GM11168 (cell line): Measurements from ENCODE around the gene MDM1.

Experiments used
- in situ Hi-C: fragments of 300-500 bp; cut with MboI; formaldehyde crosslinking; loops from one replicate; pipeline ENCODE4 v1.12.0; 2022; ENCODE audit warnings: low sequenced_read_pairs; ENCODE audit not compliant: unreplicated experiment

The MDM1 gene

GRCh38 chr12:68331500-68331868, 678 bp downstream of the MDM1 start:
- in situ Hi-C loops: no loop called here

- in situ Hi-C loops: no loop called here
Measured at GRCh38 chr12:68327896-68328295, 4.3 kb downstream of the MDM1 start.

DNA sequence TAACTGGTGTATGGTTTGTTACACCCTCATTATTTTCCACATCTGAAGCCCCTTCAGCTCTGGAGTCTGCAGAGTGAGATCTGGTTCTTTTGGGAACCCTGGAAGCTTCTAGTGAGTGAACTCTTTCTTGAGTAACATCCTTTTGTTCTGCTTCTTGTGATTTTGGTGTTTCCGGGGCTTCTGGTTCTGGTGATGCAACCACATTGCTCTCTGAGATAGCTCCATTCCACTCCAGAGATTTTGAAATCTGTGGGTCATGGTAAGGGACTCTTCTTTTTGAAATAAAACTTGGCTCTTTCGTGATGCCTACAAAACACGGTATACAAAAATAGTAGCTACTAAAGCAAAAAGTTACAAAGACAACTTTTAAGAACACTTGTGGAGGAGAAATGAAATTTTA, 5.4 kb downstream of the MDM1 start:
- in situ Hi-C loops: no loop called here

- in situ Hi-C loops: no loop called here
Measured at GRCh38 chr12:68325966-68326365, 6.2 kb downstream of the MDM1 start.

DNA sequence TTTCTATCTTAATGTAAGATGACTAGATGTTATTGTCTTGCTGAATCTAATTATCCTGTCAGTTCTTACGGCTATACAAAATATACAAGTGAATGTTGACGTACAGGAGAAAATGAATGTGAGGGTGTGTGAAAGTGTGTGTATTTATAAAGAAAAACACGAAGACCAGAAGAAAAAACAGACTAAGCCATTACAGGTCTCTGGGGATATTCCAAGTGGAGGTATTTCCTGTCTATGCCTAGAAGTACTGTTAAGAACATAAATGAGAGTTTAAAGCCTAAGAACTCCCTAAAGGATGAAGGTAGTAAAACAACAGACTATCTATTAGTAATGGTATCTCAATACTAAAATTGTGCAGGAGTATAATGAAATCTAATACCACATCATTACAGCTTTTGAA, 7.6 kb downstream of the MDM1 start:
- in situ Hi-C loops: loop anchor here (25.0 kb wide), 1 partner anchor 287 kb away; no protein-coding TSS in a partner anchor

DNA sequence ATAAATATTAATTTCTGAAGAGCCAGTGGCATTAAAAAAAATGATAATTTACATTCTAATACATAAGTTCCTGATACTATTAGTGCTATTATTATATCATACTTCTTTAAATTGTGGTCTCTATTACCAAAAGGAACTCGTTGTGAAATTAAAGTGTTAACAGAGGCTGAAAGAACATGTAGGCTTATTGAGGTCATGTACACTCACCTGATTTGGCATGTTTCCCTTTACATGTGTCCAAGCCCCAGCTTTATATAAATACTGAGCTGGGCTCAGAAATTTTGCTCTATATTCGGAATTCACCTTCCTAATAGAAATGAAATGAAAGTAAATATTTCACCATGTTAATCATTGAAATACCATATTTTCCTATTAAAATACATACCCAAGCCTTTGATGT, 11.0 kb downstream of the MDM1 start:
- in situ Hi-C loops: loop anchor here (25.0 kb wide), 1 partner anchor 284 kb away; no protein-coding TSS in a partner anchor

DNA sequence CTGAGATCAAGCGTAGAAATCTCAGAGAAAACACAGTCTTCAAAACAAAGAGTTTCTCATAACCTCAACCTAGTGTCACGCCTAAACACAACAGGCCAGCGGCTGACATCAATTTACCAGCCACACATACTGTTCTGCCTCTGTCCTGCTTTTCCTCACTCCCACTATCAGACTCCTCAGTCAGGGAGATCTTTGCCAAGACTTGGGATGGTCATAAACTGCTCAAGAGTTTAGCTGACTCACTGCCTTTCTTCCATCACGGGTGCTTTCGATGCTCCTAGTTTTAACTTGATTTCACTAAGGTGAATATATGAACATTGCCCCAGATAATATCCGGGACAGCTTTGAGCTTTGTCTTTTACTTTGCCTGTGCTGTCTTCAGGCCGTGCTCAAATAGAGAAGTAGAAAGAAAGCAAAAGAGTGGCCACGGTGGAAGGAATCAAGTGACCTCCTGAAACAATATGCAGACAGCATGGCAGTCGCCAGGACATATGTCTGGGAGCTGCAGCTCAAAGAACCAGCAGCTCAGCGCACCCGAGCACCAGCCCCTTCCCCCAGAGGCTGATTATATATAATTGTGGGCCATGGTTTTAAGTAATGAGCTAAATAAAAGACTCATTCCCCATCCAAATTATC, 12.1 kb downstream of the MDM1 start:
- in situ Hi-C loops: loop anchor here (25.0 kb wide), 1 partner anchor 283 kb away; no protein-coding TSS in a partner anchor

DNA sequence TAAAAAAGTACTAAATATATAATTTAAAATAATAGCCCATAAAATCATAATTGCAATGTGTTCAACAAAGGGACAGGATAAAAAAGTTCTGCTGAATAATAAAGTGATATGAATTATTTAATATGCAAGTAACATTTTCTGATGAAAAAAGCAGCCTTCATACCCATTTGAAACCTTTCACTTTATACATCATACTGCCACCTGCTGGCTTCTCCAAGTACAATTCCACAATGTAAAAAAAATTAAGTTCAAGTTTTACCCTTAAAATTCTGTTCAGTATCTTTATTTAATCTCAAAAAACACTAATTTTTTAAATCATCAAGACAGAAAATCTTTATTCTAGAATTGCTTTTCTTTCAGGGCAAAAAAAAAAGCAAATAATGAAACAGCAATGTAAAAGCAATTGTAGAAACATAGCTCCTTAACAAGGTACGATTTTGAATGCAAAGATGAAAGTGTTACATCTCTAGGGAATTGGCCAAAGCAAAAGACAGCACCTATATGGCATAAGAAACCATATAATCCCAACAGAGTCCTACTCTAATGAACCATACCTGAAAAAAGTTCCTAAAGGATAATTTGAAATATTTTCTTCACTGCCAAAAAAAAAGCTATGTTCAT, 15.0 kb downstream of the MDM1 start:
- in situ Hi-C loops: loop anchor here (25.0 kb wide), 1 partner anchor 280 kb away; no protein-coding TSS in a partner anchor

DNA sequence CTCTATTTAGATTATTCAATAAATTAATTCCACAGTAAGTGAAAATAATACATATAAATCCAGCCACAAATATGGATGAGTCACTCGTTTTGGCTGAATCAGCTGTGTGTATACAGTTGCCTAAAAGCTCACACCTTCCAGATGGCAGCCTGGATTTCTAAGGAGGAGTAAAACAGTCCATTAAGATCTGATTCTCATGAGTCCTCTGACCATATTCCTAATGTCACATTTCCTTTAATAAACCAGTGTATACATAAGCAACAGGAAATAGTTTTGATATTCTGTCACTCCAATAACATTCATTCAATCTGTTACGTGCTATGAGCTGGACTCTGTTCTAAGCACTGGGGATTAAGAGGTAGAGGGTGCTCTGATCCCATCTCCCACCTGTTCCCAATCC, 21.8 kb downstream of the MDM1 start:
- in situ Hi-C loops: loop anchor here (5.0 to 25.0 kb wide), 2 partner anchors 83 to 273 kb away; partner anchors contain the start of gene IL26

GRCh38 chr12:68306564-68306963, 25.6 kb downstream of the MDM1 start:
- in situ Hi-C loops: loop anchor here (25.0 kb wide), 1 partner anchor 269 kb away; no protein-coding TSS in a partner anchor

DNA sequence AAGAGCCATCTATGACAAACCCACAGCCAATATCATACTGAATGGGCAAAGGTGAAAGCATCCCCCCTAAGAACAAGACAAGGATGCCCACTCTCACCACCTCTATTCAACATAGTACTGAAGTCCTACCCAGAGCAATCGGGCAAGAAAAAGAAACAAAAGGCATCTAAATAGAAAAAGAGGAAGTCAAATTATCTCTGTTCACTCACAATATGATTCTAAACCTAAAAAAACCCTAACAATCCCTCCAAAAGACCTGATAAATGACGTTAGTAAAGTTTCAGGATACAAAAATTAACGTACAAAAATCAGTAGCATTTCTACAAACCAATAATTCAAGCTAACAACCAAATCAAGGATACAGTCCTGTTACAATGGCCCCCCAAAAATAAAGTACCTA, 26.9 kb downstream of the MDM1 start:
- in situ Hi-C loops: loop anchor here (25.0 kb wide), 1 partner anchor 268 kb away; no protein-coding TSS in a partner anchor

GRCh38 chr12:68304626-68305025, 27.5 kb downstream of the MDM1 start:
- in situ Hi-C loops: loop anchor here (25.0 kb wide), 1 partner anchor 267 kb away; no protein-coding TSS in a partner anchor

- in situ Hi-C loops: loop anchor here (25.0 kb wide), 1 partner anchor 267 kb away; no protein-coding TSS in a partner anchor
Measured at GRCh38 chr12:68303850-68304249, 28.3 kb downstream of the MDM1 start.

DNA sequence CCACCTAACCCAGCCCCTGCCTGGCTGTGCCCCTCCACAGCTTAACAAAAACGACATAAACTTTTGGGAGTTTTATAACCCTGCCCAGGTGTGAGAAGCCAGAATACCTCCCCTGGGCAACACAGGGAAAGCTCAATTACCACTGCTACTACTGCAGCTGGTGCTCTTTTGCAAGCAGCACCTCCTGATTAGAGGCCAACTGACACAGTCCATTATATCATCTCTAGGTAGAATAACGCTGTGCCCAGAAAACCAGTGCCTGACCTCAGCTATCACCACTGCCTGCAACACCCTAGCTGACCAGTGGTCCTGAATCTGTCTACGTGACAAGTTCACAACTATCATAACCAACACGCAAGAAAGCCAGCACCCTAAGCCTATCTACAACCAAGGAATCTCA, 34.2 kb downstream of the MDM1 start:
- in situ Hi-C loops: no loop called here

- in situ Hi-C loops: no loop called here
Measured at GRCh38 chr12:68294251-68294650, 37.9 kb downstream of the MDM1 start.

DNA sequence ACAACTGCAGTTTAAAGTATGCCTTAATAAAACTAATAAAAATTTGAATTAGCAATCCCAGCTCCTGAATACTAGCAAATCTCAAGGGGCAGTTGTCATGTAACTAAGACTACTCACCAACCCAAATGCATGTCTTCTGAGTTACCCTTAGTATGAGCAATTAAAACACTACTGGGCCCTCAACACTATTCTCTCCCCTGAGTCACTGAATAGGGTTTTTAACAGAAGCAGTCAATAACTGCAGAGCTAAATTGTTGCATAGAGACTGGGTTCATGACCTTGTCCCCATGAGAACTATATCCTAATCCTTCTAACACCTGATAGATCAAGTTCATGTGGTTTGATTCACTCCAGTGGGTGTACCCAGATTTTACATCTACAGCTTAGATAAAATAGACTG, 38.8 kb downstream of the MDM1 start:
- in situ Hi-C loops: no loop called here

- in situ Hi-C loops: no loop called here
Measured at GRCh38 chr12:68292151-68292943, 39.8 kb downstream of the MDM1 start.

- in situ Hi-C loops: no loop called here
Measured at GRCh38 chr12:68291396-68292036, 40.6 kb downstream of the MDM1 start.

DNA sequence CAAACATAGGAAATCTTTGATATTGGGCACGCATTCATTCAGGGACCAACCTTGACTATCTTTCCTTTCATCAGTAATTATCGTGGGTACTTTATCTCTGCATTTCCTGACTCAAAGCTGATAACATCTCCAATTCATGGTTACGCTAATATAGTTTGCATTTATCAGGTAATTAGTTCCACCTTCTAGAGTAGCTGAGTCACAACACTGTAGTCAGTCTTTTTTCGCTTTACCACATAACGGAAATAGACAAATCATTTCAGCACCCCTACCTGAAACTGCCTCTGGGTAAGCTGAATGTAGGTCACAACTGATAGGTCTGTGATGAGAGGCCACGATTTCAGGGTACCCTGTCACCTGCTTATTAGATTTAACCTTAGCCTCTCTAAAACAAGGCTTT, 42.0 kb downstream of the MDM1 start:
- in situ Hi-C loops: no loop called here

- in situ Hi-C loops: no loop called here
Measured at GRCh38 chr12:68287106-68287505, 45.1 kb downstream of the MDM1 start.
